ENCODE results near the gene AIFM3. TPM values are rescaled to one million over a fixed set of nuclear protein-coding genes. Genes with fewer than 3 reads are reported as not detected.

AIFM3 gene
- total and polyA plus RNA-seq, 2 experiments from 2014 or later, result 0.65 TPM; not detected in 1

- Histone ChIP-seq H2AFZ (no peak overlapping the region), H3K36me3 (ENCODE audit: low read depth) (no peaks in the 10 kb centered on the region), H3K27ac (peak overlapping the region; percentile 17; the same call in 1 of the 2 replicates), H3K9ac (peak overlapping the region; percentile 88), H3K4me2 (ENCODE audit: unreplicated experiment) (peak overlapping the region; percentile 99), H4K20me1 (ENCODE audit: insufficient read depth) (peaks cover 25% of the 10 kb centered on the region), H3K4me3 (peak overlapping the region; percentile 96), H3F3A (ENCODE audit: insufficient read depth) (peaks cover 26% of the 10 kb centered on the region; the same call in 1 of the 2 replicates), H3K9me2 (ENCODE audit: insufficient read depth) (no peaks in the 10 kb centered on the region), H3K79me2 (ENCODE audit: insufficient read depth) (peaks cover 85% of the 10 kb centered on the region), H3K9me3 (ENCODE audit: low read depth) (no peaks in the 10 kb centered on the region), H3K27me3 (replicated peaks; ENCODE audit: insufficient read depth) (no peaks in the 10 kb centered on the region), H3K4me1 (ENCODE audit: insufficient read depth) (peaks cover 20% of the 10 kb centered on the region)
- no peak for DNase-seq
- in situ Hi-C loops (cut with MboI), result no loop called here
- WGBS, 2 experiments (ENCODE audit: low coverage in 1 of 2, low lambda C conversion rate in 2 of 2, missing lambda C conversion rate in 2 of 2), result 64 to 65% methylated on average over 3 of the region's 3 CpGs
- TF ChIP-seq EZH2 (IDR thresholded peaks at IDR 0.05; ENCODE audit: insufficient read depth, poor library complexity, severe bottlenecking), result no peak
- no peak for TF ChIP-seq EZH2phosphoT487 (IDR thresholded peaks at IDR 0.05; ENCODE audit: insufficient read depth, low read depth)
These were observed 46.2 kb upstream of the AIFM3 start for GRCh38 chr22:20920881-20921203.

GRCh38 chr22:20922141-20922751 lies 44.8 kb upstream of the AIFM3 start:
- H3K4me3 ChIP-seq, result no peak overlapping the region
- no peak for TF ChIP-seq EZH2 (IDR thresholded peaks at IDR 0.05; ENCODE audit: insufficient read depth, poor library complexity, severe bottlenecking)
- TF ChIP-seq EZH2phosphoT487 (IDR thresholded peaks at IDR 0.05; ENCODE audit: insufficient read depth, low read depth), result no peak
- DNase-seq, result peak; percentile 38
- H3K4me2 ChIP-seq (ENCODE audit: unreplicated experiment), result no peak overlapping the region
- no peaks in the 10 kb centered on the region for H3K9me2 ChIP-seq (ENCODE audit: insufficient read depth)
- H3K4me1 ChIP-seq (ENCODE audit: insufficient read depth), result peaks cover 20% of the 10 kb centered on the region
- H3K27ac ChIP-seq, result peak overlapping the region; percentile 17; the same call in 1 of the 2 replicates
- WGBS, 2 experiments (ENCODE audit: low coverage in 1 of 2, low lambda C conversion rate in 2 of 2, missing lambda C conversion rate in 2 of 2), result 79 to 88% methylated on average over 3 of the region's 3 CpGs
- H3K27me3 ChIP-seq (replicated peaks; ENCODE audit: insufficient read depth), result no peaks in the 10 kb centered on the region
- H4K20me1 ChIP-seq (ENCODE audit: insufficient read depth), result peaks cover 27% of the 10 kb centered on the region
- H3K79me2 ChIP-seq (ENCODE audit: insufficient read depth), result peaks cover 100% of the 10 kb centered on the region
- peaks cover 26% of the 10 kb centered on the region; the same call in 1 of the 2 replicates for H3F3A ChIP-seq (ENCODE audit: insufficient read depth)
- H3K36me3 ChIP-seq (ENCODE audit: low read depth), result no peaks in the 10 kb centered on the region
- H3K9me3 ChIP-seq (ENCODE audit: low read depth), result no peaks in the 10 kb centered on the region
- H2AFZ ChIP-seq, result no peak overlapping the region
- H3K9ac ChIP-seq, result no peak overlapping the region
- in situ Hi-C loops (cut with MboI), result no loop called here

- Histone ChIP-seq H3K36me3 (ENCODE audit: low read depth) (no peaks in the 10 kb centered on the region), H3K4me1 (ENCODE audit: insufficient read depth) (peaks cover 12% of the 10 kb centered on the region; the same call in 1 of the 2 replicates), H3K9me3 (ENCODE audit: low read depth) (no peaks in the 10 kb centered on the region), H3K4me2 (ENCODE audit: unreplicated experiment) (no peak overlapping the region), H4K20me1 (ENCODE audit: insufficient read depth) (peaks cover 35% of the 10 kb centered on the region), H3K27me3 (replicated peaks; ENCODE audit: insufficient read depth) (no peaks in the 10 kb centered on the region), H3K9ac (no peak overlapping the region), H3K9me2 (ENCODE audit: insufficient read depth) (no peaks in the 10 kb centered on the region), H3K79me2 (ENCODE audit: insufficient read depth) (peaks cover 100% of the 10 kb centered on the region), H2AFZ (no peak overlapping the region), H3K4me3 (no peak overlapping the region), H3F3A (ENCODE audit: insufficient read depth) (peaks cover 8% of the 10 kb centered on the region; the same call in 1 of the 2 replicates), H3K27ac (no peak overlapping the region)
- no peak for DNase-seq
- in situ Hi-C loops (cut with MboI), result no loop called here
- WGBS, 2 experiments (ENCODE audit: low coverage in 1 of 2, low lambda C conversion rate in 2 of 2, missing lambda C conversion rate in 2 of 2), result 94 to 99% methylated on average over 2 of the region's 2 CpGs
- TF ChIP-seq EZH2 (IDR thresholded peaks at IDR 0.05; ENCODE audit: insufficient read depth, poor library complexity, severe bottlenecking), result no peak
- TF ChIP-seq EZH2phosphoT487 (IDR thresholded peaks at IDR 0.05; ENCODE audit: insufficient read depth, low read depth), result no peak
These were observed 40.8 kb upstream of the AIFM3 start for GRCh38 chr22:20926243-20926642.

- no peak for DNase-seq
- Histone ChIP-seq H3K9ac (no peak overlapping the region), H3K36me3 (ENCODE audit: low read depth) (no peaks in the 10 kb centered on the region), H3K27ac (no peak overlapping the region), H3K9me2 (ENCODE audit: insufficient read depth) (no peaks in the 10 kb centered on the region), H3F3A (ENCODE audit: insufficient read depth) (no peaks in the 10 kb centered on the region), H3K9me3 (ENCODE audit: low read depth) (no peaks in the 10 kb centered on the region), H3K4me1 (ENCODE audit: insufficient read depth) (no peaks in the 10 kb centered on the region), H3K4me2 (ENCODE audit: unreplicated experiment) (no peak overlapping the region), H3K79me2 (ENCODE audit: insufficient read depth) (peaks cover 100% of the 10 kb centered on the region), H3K27me3 (replicated peaks; ENCODE audit: insufficient read depth) (no peaks in the 10 kb centered on the region), H2AFZ (no peak overlapping the region), H4K20me1 (ENCODE audit: insufficient read depth) (peaks cover 33% of the 10 kb centered on the region), H3K4me3 (no peak overlapping the region)
- no peak for TF ChIP-seq EZH2phosphoT487 (IDR thresholded peaks at IDR 0.05; ENCODE audit: insufficient read depth, low read depth)
- no peak for TF ChIP-seq EZH2 (IDR thresholded peaks at IDR 0.05; ENCODE audit: insufficient read depth, poor library complexity, severe bottlenecking)
- in situ Hi-C loops (cut with MboI), result no loop called here
- 99% methylated on average over 4 of the region's 4 CpGs for WGBS, 2 experiments (ENCODE audit: low coverage in 1 of 2, low lambda C conversion rate in 2 of 2, missing lambda C conversion rate in 2 of 2)
These were observed 39.0 kb upstream of the AIFM3 start for GRCh38 chr22:20927940-20928572.

Data from GM23248 (cell line).